Upper lobe of right lung (tissue), 1 donor: ENCODE data around the gene UXS1. TPM values are rescaled to one million over a fixed set of nuclear protein-coding genes. Genes with fewer than 3 reads are reported as not detected.
"Not testable (repeated sequence)": the region's sequence is repeated elsewhere in the genome, so short reads cannot be mapped to it uniquely, and the experiment has no call there.

Experiments
- ATAC-seq: fragments of 200-7000 bp; cut with Tn5 transposase; one replicate; pipeline ENCODE4 v1.9.1; 2020; ENCODE audit warnings: mild to moderate bottlenecking, moderate library complexity
- DNase-seq: peaks from one replicate; pipeline ENCODE4 v3.0.0-alpha.2; 2020
- H3K27ac ChIP-seq: fragments of 200-600 bp; one replicate; pipeline ENCODE4 v1.8.0; 2022
- H3K27me3 ChIP-seq: fragments of 200-600 bp; one replicate; pipeline ENCODE4 v1.8.0; 2022; ENCODE audit warnings: mild to moderate bottlenecking
- H3K36me3 ChIP-seq: fragments of 200-600 bp; one replicate; pipeline ENCODE4 v1.8.0; 2022
- H3K4me1 ChIP-seq: fragments of 200-600 bp; one replicate; pipeline ENCODE4 v1.8.0; 2022
- H3K4me3 ChIP-seq: fragments of 200-600 bp; one replicate; pipeline ENCODE4 v1.8.0; 2022; ENCODE audit warnings: mild to moderate bottlenecking
- H3K9me3 ChIP-seq: fragments of 200-600 bp; one replicate; pipeline ENCODE4 v1.8.0; 2022
- intact Hi-C: fragments of 100-400 bp; cut with DNase I; formaldehyde crosslinking; loops from one replicate; pipeline ENCODE4 v1.11.0; 2022
- total RNA-seq: library from RNA; stranded (reverse); fragmentation: NEBNext Ultra II Directional; extraction: Animal tissue kit (Norgen Biotek cat#: 25700); gene quantifications from one replicate; pipeline ENCODE4 v1.2.1, GENCODE V29; 2021
- TF ChIP-seq, protein P1 (sequence below): fragments of 200-600 bp; IDR thresholded peaks from one replicate; pipeline ENCODE4 v1.8.0; 2022; ENCODE audit warnings: antibody characterized with exemption
- donor health status: DM: no; HTN: yes; CAD: no; lungs with severe emphysema.

Gene UXS1
- total RNA-seq, 1 donor from 2014 or later: 64.8 TPM

DNA sequence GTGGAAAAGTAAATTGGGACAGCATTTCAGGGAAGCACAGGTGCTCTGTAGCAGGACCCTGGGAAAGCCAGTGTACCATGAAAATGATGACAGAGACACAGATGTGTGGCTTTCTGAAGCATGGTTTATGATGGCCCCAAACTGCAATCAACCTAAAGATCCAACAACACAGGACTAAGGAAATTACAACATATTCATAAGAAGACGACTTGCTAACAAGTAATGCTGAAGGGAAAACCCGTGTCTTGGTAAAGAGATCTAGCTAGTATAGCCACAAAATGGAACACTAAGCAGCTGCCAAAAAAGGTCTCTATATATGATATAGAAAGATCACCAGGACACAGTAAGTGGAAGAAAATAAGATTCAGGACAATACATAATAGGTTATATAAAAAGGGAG lies 53.2 kb downstream of the UXS1 start:
- Histone ChIP-seq H3K9me3 (no peaks in the 10 kb centered on the region), H3K36me3 (peaks cover 8% of the 10 kb centered on the region), H3K4me3 (no peak overlapping the region), H3K27me3 (no peaks in the 10 kb centered on the region), H3K27ac (no peak overlapping the region), H3K4me1 (peaks cover 4% of the 10 kb centered on the region)
- ATAC-seq (no peak), DNase-seq (no peak)
- TF ChIP-seq, protein P1, sequence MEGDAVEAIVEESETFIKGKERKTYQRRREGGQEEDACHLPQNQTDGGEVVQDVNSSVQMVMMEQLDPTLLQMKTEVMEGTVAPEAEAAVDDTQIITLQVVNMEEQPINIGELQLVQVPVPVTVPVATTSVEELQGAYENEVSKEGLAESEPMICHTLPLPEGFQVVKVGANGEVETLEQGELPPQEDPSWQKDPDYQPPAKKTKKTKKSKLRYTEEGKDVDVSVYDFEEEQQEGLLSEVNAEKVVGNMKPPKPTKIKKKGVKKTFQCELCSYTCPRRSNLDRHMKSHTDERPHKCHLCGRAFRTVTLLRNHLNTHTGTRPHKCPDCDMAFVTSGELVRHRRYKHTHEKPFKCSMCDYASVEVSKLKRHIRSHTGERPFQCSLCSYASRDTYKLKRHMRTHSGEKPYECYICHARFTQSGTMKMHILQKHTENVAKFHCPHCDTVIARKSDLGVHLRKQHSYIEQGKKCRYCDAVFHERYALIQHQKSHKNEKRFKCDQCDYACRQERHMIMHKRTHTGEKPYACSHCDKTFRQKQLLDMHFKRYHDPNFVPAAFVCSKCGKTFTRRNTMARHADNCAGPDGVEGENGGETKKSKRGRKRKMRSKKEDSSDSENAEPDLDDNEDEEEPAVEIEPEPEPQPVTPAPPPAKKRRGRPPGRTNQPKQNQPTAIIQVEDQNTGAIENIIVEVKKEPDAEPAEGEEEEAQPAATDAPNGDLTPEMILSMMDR: no peak
- intact Hi-C loops: no loop called here

DNA sequence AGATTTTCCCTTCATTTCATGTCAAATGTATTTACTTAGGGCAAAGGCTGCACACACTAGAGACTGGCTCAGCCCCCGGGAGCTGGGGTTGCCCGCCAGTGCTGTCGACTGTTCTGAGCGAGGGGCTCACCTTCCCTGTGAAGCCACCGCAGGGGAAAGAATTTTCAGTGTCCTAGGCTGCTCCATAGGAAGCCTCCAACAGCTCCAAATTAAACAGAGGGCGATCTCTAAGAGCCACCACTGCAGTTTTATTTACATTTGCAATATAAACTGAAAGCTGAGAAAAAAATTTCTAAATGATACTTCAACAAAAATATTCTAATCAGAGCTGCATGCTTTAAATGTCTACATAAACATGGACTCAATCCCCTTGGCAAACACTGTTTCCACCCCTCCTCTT lies 54.0 kb downstream of the UXS1 start:
- Histone ChIP-seq H3K9me3 (no peaks in the 10 kb centered on the region), H3K36me3 (peaks cover 8% of the 10 kb centered on the region), H3K27me3 (no peaks in the 10 kb centered on the region), H3K4me3 (no peak overlapping the region), H3K4me1 (peaks cover 4% of the 10 kb centered on the region), H3K27ac (no peak overlapping the region)
- DNase-seq (no peak), ATAC-seq (no peak)
- TF ChIP-seq, protein P1: no peak
- intact Hi-C loops: no loop called here

DNA sequence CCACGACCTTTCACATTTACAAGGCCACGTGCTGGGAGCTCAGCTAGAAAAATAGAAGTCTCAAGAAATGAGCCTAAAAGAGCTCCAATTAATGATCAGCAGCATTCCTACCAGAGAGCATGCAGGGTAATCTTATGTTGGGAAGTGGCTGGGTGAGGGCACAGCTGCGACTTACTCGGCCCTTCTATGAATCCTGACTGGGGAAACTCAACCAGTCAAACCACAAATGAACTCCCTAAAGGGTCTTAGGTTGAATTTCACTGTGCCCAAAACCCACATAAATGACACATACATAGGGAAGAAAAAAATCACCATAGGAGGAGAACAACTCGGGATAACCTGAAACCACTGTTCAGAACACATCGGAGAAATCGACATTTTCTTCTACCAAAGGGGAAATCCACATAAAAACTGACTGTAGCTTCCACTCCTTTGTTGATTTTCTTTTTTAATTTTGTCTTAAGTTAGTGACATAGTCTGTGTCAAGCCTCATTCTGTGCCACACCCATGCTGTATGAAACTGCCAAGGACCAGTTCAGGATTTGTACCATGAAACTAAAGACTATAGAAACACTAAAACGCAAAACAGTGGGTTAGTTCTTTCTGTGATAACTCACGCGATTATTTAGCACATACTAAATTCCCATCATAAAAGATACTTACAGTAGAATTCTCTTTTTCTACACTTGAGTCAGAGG lies 54.7 kb downstream of the UXS1 start:
- Histone ChIP-seq H3K27me3 (no peaks in the 10 kb centered on the region), H3K4me1 (peaks cover 4% of the 10 kb centered on the region), H3K27ac (no peak overlapping the region), H3K36me3 (peaks cover under 1% of the 10 kb centered on the region), H3K9me3 (no peaks in the 10 kb centered on the region), H3K4me3 (no peak overlapping the region)
- DNase-seq (no peak), ATAC-seq (peak; percentile 12)
- intact Hi-C loops: no loop called here
- TF ChIP-seq, protein P1: no peak

DNA sequence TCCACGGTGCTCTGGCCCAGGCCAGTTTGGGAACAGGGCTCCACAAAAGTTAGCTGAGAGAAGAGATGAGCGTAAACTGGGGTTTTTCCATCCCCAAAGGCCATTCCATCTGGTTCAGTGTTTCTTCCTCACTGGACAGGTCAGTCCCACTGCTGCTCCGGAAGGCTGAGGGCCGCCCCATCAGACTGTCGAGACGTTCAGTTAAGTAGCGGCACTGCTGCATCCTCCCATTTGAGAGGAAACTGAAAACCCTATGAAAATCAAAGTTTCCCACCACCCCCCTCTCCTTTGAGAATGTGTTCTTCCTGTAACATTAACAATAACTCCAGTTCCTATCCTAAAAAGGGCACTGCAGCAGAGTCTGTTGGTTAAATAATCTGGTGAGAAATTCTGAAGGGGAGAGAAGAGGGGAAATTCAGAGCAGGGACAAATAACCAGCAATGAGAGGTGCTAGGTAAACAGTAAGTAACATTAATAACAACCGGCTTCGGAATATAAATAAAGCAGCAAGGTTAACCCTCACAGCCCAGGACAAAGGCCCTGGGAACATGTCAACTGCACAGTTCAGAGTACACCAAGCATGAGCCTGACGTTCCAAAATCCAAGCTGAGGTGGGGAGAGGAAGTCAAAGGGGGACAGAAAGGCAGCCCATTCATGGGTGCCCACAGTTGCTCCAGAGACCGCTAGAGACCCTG lies 55.4 kb downstream of the UXS1 start:
- peak; percentile 36 for ATAC-seq
- no peaks in the 10 kb centered on the region for H3K9me3 ChIP-seq
- H3K27me3 ChIP-seq: no peaks in the 10 kb centered on the region
- DNase-seq: no peak
- no peaks in the 10 kb centered on the region for H3K36me3 ChIP-seq
- intact Hi-C loops: no loop called here
- H3K4me3 ChIP-seq: no peak overlapping the region
- TF ChIP-seq, protein P1: no peak
- peaks cover 4% of the 10 kb centered on the region for H3K4me1 ChIP-seq
- peak overlapping the region; percentile 19 for H3K27ac ChIP-seq

DNA sequence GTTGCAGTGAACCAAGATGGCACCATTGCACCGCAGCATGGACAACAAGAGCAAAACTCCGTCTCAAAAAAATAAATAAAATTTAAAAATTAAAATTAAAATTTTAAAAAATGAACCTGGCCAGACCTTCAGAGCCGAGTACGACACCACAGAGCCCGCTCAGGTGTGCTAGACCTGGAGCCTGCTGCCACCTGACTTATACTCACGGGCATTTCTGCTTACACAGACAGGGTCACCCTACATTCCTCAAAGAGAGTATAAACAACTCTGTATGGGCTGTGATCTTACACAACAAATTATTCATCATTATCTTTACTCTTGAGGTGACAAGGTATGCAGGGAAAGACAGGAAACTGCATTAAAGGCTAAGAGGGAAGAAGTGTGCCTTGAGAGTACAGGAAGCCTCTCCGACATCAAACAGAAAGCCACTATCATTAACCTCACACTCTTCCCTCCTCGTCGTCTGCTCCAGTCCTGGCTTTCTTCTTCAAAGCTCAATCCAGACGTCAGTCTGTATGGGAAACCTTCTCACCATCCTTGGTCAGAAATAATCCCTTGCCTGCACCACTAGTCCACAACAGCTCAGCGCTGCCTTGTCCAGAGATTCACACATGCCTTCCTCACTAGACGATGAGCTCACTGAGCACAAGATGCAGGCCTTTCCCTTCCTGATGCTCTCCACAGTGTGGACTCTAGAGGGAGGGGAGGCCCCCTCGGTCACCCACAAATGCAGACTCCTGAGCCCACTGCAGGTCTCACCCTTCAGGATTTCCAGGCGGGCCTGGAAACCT lies 56.2 kb downstream of the UXS1 start:
- intact Hi-C loops: no loop called here
- no peaks in the 10 kb centered on the region for H3K9me3 ChIP-seq
- ATAC-seq (peak; percentile 45), DNase-seq (no peak)
- H3K27me3 ChIP-seq: no peaks in the 10 kb centered on the region
- peaks cover 4% of the 10 kb centered on the region for H3K4me1 ChIP-seq
- no peak overlapping the region for H3K4me3 ChIP-seq
- peak overlapping the region; percentile 19 for H3K27ac ChIP-seq
- H3K36me3 ChIP-seq: no peaks in the 10 kb centered on the region
- TF ChIP-seq, protein P1: no peak

DNA sequence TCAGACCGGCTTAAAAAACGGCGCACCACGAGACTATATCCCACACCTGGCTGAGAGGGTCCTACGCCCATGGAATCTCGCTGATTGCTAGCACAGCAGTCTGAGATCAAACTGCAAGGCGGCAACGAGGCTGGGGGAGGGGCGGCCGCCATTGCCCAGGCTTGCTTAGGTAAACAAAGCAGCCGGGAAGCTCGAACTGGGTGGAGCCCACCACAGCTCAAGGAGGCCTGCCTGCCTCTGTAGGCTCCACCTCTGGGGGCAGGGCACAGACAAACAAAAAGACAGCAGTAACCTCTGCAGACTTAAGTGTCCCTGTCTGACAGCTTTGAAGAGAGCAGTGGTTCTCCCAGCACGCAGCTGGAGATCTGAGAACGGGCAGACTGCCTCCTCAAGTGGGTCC lies 62.9 kb downstream of the UXS1 start:
- H3K9me3 ChIP-seq, DNase-seq, ATAC-seq, H3K27ac ChIP-seq, intact Hi-C loops, H3K36me3 ChIP-seq, H3K4me3 ChIP-seq, H3K27me3 ChIP-seq, H3K4me1 ChIP-seq: not testable (repeated sequence)
